HL-60 (cell line): ENCODE data around the gene SNRK.

Experiments used
- DNase-seq, 2 experiments: peaks; one replicate each; pipeline ENCODE4 v3.0.0-alpha.2; 2010 to 2020; ENCODE audit warnings: low read depth in 1 of 2, low spot score in 1 of 2
- H3K27ac ChIP-seq: fragments of 250-450 bp; sonication (Bioruptor Pico); replicated peaks from 2 replicates; pipeline ENCODE4 v1.5.1; 2020; ENCODE audit warnings: mild to moderate bottlenecking, moderate library complexity
- H3K27me3 ChIP-seq: fragments of 250-450 bp; sonication (Bioruptor Pico); 2 replicates; pipeline ENCODE4 v1.5.1; 2021; ENCODE audit warnings: mild to moderate bottlenecking, moderate library complexity; ENCODE audit not compliant: insufficient read depth, poor library complexity, severe bottlenecking
- H3K4me3 ChIP-seq: replicated peaks from 2 replicates; pipeline ENCODE4 v1.5.1; 2011; ENCODE audit warnings: mild to moderate bottlenecking, control low read depth, low read length; ENCODE audit not compliant: insufficient read depth
- GABPA ChIP-seq: IDR thresholded peaks from 2 replicates; pipeline ENCODE4 v1.6.1; 2012; ENCODE audit warnings: low read depth
- POLR2AphosphoS5 ChIP-seq: IDR thresholded peaks from 2 replicates; pipeline ENCODE4 v1.6.1; 2012; ENCODE audit warnings: low read depth
- SPI1 ChIP-seq: IDR thresholded peaks from 2 replicates; pipeline ENCODE4 v1.6.1; 2012; ENCODE audit warnings: low read depth, mild to moderate bottlenecking, borderline replicate concordance
- TF ChIP-seq, protein P1 (sequence below): IDR thresholded peaks from one replicate; pipeline ENCODE4 v1.5.1; 2011; ENCODE audit warnings: low read length, control low read depth, inconsistent platforms; ENCODE audit not compliant: insufficient read depth
- TF ChIP-seq, protein P2 (sequence below): IDR thresholded peaks from 2 replicates; pipeline ENCODE4 v1.6.1; 2012; ENCODE audit warnings: low read depth; ENCODE audit not compliant: insufficient replicate concordance

Gene SNRK

DNA sequence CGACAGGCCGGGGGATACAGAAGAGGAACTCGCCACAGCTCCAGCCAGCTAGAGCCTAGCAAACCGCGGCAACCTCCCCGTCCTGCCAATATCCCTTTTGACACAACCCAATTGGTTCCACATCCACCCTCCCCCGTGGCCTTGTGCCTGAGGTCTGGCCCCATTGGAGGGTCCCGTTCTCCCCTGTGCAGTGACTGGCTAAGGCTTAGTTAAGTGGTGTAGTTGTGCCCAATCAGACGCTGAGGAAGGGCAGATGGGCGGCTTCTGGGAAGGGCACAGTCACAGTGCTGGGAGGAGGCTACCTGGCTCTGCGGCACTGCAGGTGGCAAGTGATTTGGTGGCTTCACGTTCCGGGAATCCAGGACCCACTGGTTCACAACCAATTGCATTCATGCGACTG, 78.6 kb downstream of the SNRK start:
- no peak overlapping the region for H3K4me3 ChIP-seq
- H3K27me3 ChIP-seq, result no peaks in the 10 kb centered on the region
- no peak overlapping the region for H3K27ac ChIP-seq
- TF ChIP-seq, protein P1, sequence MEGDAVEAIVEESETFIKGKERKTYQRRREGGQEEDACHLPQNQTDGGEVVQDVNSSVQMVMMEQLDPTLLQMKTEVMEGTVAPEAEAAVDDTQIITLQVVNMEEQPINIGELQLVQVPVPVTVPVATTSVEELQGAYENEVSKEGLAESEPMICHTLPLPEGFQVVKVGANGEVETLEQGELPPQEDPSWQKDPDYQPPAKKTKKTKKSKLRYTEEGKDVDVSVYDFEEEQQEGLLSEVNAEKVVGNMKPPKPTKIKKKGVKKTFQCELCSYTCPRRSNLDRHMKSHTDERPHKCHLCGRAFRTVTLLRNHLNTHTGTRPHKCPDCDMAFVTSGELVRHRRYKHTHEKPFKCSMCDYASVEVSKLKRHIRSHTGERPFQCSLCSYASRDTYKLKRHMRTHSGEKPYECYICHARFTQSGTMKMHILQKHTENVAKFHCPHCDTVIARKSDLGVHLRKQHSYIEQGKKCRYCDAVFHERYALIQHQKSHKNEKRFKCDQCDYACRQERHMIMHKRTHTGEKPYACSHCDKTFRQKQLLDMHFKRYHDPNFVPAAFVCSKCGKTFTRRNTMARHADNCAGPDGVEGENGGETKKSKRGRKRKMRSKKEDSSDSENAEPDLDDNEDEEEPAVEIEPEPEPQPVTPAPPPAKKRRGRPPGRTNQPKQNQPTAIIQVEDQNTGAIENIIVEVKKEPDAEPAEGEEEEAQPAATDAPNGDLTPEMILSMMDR, result no peak
- TF ChIP-seq GABPA (no peak), SPI1 (no peak), POLR2AphosphoS5 (no peak)
- TF ChIP-seq, protein P2, sequence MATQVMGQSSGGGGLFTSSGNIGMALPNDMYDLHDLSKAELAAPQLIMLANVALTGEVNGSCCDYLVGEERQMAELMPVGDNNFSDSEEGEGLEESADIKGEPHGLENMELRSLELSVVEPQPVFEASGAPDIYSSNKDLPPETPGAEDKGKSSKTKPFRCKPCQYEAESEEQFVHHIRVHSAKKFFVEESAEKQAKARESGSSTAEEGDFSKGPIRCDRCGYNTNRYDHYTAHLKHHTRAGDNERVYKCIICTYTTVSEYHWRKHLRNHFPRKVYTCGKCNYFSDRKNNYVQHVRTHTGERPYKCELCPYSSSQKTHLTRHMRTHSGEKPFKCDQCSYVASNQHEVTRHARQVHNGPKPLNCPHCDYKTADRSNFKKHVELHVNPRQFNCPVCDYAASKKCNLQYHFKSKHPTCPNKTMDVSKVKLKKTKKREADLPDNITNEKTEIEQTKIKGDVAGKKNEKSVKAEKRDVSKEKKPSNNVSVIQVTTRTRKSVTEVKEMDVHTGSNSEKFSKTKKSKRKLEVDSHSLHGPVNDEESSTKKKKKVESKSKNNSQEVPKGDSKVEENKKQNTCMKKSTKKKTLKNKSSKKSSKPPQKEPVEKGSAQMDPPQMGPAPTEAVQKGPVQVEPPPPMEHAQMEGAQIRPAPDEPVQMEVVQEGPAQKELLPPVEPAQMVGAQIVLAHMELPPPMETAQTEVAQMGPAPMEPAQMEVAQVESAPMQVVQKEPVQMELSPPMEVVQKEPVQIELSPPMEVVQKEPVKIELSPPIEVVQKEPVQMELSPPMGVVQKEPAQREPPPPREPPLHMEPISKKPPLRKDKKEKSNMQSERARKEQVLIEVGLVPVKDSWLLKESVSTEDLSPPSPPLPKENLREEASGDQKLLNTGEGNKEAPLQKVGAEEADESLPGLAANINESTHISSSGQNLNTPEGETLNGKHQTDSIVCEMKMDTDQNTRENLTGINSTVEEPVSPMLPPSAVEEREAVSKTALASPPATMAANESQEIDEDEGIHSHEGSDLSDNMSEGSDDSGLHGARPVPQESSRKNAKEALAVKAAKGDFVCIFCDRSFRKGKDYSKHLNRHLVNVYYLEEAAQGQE, result no peak
- DNase-seq, result no peak

DNA sequence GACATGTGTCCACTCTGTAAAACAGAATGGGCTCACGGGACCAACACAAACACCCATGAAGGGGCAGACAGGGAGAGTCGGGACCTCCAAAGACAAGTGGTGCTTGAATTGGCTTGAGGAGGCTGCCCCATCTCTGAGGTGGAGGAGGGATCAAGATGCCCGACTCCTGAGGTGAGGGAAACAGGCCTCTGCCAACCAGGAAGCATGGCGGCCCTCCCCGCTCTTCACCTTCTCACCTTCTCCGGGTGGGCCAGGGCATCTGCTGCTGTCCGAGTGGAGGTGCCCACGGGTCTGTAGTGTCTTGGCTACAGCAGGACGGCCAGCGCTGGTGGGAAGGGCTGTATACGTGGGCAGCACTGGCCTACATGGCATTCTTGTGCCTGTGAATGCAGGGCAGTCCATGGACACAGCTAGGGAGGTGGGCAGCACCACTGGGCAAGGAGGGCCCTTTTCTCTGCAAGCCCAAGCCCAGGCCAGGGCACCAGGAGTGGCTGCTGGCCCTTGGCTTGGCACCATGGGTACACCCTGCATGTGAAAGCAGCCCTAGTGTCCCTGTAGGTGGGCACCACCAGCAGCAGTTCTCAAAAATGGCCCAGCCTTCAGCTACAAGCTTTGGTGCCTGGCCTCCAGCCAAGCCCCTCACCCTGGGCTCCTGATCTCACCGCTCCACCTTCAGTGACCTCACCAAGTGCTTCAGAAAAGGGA, 79.4 kb downstream of the SNRK start:
- Histone ChIP-seq H3K27ac (no peak overlapping the region), H3K4me3 (no peak overlapping the region), H3K27me3 (no peaks in the 10 kb centered on the region)
- no peak for DNase-seq
- TF ChIP-seq SPI1 (no peak), GABPA (no peak), POLR2AphosphoS5 (no peak)
- TF ChIP-seq, protein P1, result no peak
- TF ChIP-seq, protein P2, result no peak

DNA sequence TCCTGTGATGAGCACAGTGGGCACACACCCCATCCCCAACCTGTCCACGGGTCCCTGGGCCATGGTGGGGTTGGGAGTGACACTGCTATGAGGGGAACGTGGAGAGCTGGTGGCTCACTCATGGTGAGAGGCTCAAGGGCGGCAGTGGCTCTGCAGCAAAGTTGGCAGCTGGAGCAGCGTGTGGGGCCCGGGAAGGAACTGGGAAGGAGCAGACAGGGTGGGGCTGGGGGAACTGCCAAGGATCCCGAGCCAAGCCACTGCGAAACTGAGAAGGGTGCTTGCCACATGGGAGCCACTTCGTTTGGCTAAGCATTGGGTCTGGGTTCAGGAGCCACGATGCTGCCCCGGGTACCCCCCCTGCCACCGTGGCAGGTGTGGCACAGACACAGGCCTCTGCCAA, 80.1 kb downstream of the SNRK start:
- no peak overlapping the region for H3K27ac ChIP-seq
- no peak for DNase-seq
- TF ChIP-seq POLR2AphosphoS5, result no peak
- TF ChIP-seq, protein P1, result no peak
- TF ChIP-seq, protein P2, result no peak
- no peak for TF ChIP-seq SPI1
- no peak for TF ChIP-seq GABPA

More for the DNA sequence above, 80.1 kb downstream of the SNRK start:
- Histone ChIP-seq H3K27me3 (no peaks in the 10 kb centered on the region), H3K4me3 (no peak overlapping the region)
